ENCODE data around the gene DIAPH1. TPM values are rescaled to one million over a fixed set of nuclear protein-coding genes. Genes with fewer than 3 reads are reported as not detected.

DIAPH1 gene
- total RNA-seq, 3 donors from 2014 or later, result 58.8 to 64.8 (median 63.6) TPM

- peak overlapping the region; percentile 10 to 64 for H3K27ac ChIP-seq
- TF ChIP-seq POLR2A (IDR thresholded peaks at IDR 0.05) (no peak), POLR2AphosphoS5 (IDR thresholded peaks at IDR 0.05) (no peak), CTCF (IDR thresholded peaks at IDR 0.05) (no peak)
- no peaks in the 10 kb centered on the region for H3K27me3 ChIP-seq
- H3K4me3 ChIP-seq, result no peak overlapping the region
- no peaks in the 10 kb centered on the region for H3K9me3 ChIP-seq
- no peaks in the 10 kb centered on the region for H3K4me1 ChIP-seq
- H3K36me3 ChIP-seq, result no peaks in the 10 kb centered on the region
- peak in 1 of 2 donors; percentile 26 for DNase-seq (ENCODE audit: low spot score in 2 of 2)
- intact Hi-C loops (cut with DNase I; ENCODE audit: low total_unique reads), result no loop called here
Measured at GRCh38 chr5:141605523-141606277, 13.1 kb downstream of the DIAPH1 start.

GRCh38 chr5:141603923-141604717 lies 14.7 kb downstream of the DIAPH1 start:
- Histone ChIP-seq H3K9me3 (no peaks in the 10 kb centered on the region), H3K27ac (peak overlapping the region; percentile 44 to 70), H3K4me1 (no peaks in the 10 kb centered on the region), H3K36me3 (no peaks in the 10 kb centered on the region), H3K4me3 (no peak overlapping the region), H3K27me3 (no peaks in the 10 kb centered on the region)
- peak in 1 of 2 donors; percentile 61 for DNase-seq (ENCODE audit: low spot score in 2 of 2)
- intact Hi-C loops (cut with DNase I; ENCODE audit: low total_unique reads), result no loop called here
- TF ChIP-seq CTCF (IDR thresholded peaks at IDR 0.05) (no peak), POLR2AphosphoS5 (IDR thresholded peaks at IDR 0.05) (peak in 1 of 3 donors; percentile 49)

- Histone ChIP-seq H3K4me3 (no peak overlapping the region), H3K36me3 (no peaks in the 10 kb centered on the region), H3K27me3 (no peaks in the 10 kb centered on the region), H3K27ac (no peak overlapping the region), H3K9me3 (no peaks in the 10 kb centered on the region), H3K4me1 (no peaks in the 10 kb centered on the region)
- TF ChIP-seq POLR2AphosphoS5 (IDR thresholded peaks at IDR 0.05) (no peak), CTCF (IDR thresholded peaks at IDR 0.05) (no peak), POLR2A (IDR thresholded peaks at IDR 0.05) (no peak)
- DNase-seq (ENCODE audit: low spot score in 2 of 2), result no peak
- intact Hi-C loops (cut with DNase I; ENCODE audit: low total_unique reads), result loop anchor here (1.0 kb wide), 1 partner anchor 27 kb away; no protein-coding TSS in a partner anchor
Measured at GRCh38 chr5:141602606-141603005, 16.2 kb downstream of the DIAPH1 start.

- TF ChIP-seq POLR2A (IDR thresholded peaks at IDR 0.05) (no peak), POLR2AphosphoS5 (IDR thresholded peaks at IDR 0.05) (no peak)
- Histone ChIP-seq H3K27ac (peak overlapping the region in 1 of 2 donors; percentile 10), H3K9me3 (no peaks in the 10 kb centered on the region), H3K27me3 (no peaks in the 10 kb centered on the region), H3K4me3 (no peak overlapping the region), H3K36me3 (no peaks in the 10 kb centered on the region), H3K4me1 (no peaks in the 10 kb centered on the region)
- intact Hi-C loops (cut with DNase I; ENCODE audit: low total_unique reads), result no loop called here
- DNase-seq (ENCODE audit: low spot score in 2 of 2), result no peak
Measured at GRCh38 chr5:141598391-141599345, 20.1 kb downstream of the DIAPH1 start.

- no peak for DNase-seq (ENCODE audit: low spot score in 2 of 2)
- Histone ChIP-seq H3K9me3 (no peaks in the 10 kb centered on the region), H3K27ac (no peak overlapping the region), H3K36me3 (no peaks in the 10 kb centered on the region), H3K4me1 (no peaks in the 10 kb centered on the region), H3K27me3 (no peaks in the 10 kb centered on the region), H3K4me3 (no peak overlapping the region)
- intact Hi-C loops (cut with DNase I; ENCODE audit: low total_unique reads), result no loop called here
- TF ChIP-seq POLR2AphosphoS5 (IDR thresholded peaks at IDR 0.05) (no peak), POLR2A (IDR thresholded peaks at IDR 0.05) (no peak), CTCF (IDR thresholded peaks at IDR 0.05) (no peak)
Measured at GRCh38 chr5:141597814-141598213, 21.0 kb downstream of the DIAPH1 start.

Measured in breast epithelium (tissue), 4 donors.